Measurements from ENCODE around the gene LONP2. TPM values are rescaled to one million over a fixed set of nuclear protein-coding genes. Genes with fewer than 3 reads are reported as not detected.
"Not testable (repeated sequence)": the region's sequence is repeated elsewhere in the genome, so short reads cannot be mapped to it uniquely, and the experiment has no call there.

The LONP2 gene
- polyA plus RNA-seq, 1 donor: 90.4 TPM

DNA sequence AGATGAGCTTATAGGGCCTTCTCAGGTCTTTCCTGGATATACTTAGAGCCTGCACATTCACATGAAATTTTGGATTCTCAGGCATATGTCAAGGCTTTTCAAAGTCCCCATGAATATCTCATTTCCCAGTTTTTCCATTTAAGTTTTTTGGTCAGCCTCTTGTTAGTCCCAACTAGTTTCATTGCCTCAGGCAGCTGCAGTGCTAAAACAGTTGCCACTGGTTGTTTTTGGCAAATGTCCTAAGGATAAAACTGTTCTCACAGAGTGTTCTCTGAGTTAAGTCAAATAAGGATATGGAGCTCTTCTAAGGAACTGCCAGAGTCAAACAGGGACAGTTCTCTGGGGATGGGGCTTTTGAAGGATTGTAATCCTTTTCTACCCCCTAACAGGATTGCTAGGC lies 43.1 kb downstream of the LONP2 start:
- no peak for DNase-seq

DNA sequence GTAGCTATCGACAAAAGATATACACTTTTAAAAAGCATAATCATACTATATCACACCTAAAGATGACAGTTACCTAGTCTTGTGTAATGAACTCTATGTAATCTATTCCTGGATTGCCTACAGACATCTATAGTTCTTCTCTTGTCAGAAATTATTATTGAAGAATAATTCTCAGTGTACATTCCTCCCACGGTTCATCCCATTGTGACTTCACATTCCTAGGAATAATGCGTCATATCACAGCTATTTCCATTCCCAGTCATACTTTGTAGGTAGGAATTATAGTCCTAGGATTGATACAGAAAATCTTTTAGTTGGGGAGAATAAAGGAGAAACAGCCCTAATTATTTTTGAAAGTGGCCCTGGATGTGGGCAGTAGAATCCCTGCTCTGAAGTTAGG lies 47.2 kb downstream of the LONP2 start:
- no peak for DNase-seq

GRCh38 chr16:48291754-48292153 lies 47.7 kb downstream of the LONP2 start:
- DNase-seq: no peak

GRCh38 chr16:48292452-48292851 lies 48.4 kb downstream of the LONP2 start:
- DNase-seq: no peak

DNA sequence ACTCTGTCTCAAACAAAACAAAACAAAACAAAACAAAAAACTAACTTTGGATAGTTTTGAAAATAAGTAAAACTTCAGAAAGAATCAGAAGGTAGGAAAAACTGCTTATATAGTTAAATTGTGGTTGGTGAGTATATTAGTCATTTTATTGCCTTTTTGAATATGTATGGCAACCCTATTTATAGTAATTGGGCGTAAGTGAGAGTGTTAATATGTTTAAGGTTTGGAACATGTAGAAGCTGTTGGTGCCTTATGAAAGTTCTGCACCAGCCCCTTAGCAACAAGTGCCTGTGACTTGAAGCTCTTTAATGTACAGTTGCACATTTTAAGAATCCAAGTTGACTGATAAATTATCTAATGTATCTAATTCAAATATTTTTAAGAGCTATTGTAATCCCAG lies 50.6 kb downstream of the LONP2 start:
- DNase-seq: no peak

- no peak for DNase-seq
Observed at GRCh38 chr16:48295488-48296281, 51.6 kb downstream of the LONP2 start.

- no peak for DNase-seq
Observed at GRCh38 chr16:48299471-48299870, 55.4 kb downstream of the LONP2 start.

DNA sequence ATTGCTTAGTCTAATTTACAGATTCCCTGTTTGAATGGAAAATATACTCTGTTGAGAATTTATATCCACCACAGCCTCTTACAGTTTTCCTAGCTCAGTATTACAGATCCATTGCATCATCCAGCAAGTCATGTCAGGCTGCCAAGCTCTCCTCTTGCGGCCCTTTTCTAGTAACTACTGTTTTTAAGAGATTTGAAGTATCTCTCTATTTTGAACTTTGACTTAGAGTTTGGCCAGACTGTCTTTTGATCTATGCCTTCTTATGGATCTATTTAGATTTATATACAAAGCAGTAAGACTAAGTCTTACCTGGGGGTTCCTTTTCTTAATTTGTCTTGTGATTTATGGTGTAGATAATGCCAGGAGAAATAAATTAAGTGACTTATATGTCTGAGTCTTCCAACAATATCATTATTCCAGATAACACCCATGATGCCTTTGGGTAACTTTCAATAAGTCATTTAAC lies 56.3 kb downstream of the LONP2 start:
- DNase-seq: no peak

DNA sequence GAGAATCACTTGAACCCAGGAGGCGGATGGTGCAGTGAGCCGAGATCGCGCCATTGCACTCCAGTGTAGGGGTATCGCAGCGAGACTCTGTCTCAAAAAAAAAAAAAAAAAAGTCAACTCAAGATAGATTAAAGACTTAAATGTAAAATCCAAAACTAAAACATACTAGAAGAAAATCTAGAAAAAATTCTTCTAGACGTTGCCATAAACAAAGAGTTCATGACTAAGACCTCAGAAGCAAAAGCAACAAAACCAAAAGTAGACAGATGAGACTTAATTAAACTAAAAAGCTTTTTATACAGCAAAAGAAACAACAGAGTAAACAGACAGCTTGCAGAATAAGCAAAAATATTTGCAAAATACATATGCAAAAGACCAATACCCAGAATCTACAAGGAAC lies 64.4 kb downstream of the LONP2 start:
- DNase-seq: no peak

GRCh38 chr16:48310908-48311641 lies 67.0 kb downstream of the LONP2 start:
- no peak for DNase-seq

DNA sequence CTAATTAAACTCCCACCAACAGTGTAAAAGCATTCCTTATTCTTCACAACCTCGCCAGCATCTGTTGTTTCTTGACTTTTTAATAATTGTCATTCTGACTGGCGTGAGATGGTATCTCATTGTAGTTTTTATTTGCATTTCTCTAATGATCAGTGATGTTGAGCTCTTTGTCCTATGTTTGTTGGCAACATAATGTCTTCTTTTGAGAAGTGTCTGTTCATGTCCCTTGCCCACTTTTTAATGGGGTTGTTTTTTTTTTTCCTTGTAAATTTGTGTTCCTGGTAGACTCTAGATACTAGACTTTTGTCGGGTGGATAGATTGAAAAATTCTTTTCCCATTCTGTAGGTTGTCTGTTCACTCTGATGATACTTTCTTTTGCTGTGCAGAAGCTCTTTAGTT lies 69.8 kb downstream of the LONP2 start:
- not testable (repeated sequence) for DNase-seq

DNA sequence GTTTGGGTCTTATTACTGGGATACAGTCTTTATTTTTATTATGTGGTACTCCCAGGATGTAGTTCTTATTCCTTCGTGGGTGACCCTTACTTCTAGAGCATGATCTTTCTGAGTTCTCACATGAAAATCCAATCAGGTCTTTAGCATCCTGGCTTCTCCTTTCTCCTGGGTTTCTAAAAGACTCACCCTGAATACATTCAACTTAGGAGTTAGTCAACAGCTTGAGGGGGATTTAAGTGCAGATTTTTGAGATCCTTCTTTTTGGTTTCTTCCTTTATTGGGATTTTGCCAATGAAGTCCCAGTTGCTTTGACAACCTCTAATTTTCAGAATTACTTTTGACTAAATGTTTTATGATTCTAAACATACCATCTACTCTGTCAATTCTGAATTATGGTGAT lies 72.9 kb downstream of the LONP2 start:
- DNase-seq: no peak

GRCh38 chr16:48317614-48318315 lies 73.7 kb downstream of the LONP2 start:
- DNase-seq: no peak

GRCh38 chr16:48318630-48319029 lies 74.5 kb downstream of the LONP2 start:
- DNase-seq: no peak

DNA sequence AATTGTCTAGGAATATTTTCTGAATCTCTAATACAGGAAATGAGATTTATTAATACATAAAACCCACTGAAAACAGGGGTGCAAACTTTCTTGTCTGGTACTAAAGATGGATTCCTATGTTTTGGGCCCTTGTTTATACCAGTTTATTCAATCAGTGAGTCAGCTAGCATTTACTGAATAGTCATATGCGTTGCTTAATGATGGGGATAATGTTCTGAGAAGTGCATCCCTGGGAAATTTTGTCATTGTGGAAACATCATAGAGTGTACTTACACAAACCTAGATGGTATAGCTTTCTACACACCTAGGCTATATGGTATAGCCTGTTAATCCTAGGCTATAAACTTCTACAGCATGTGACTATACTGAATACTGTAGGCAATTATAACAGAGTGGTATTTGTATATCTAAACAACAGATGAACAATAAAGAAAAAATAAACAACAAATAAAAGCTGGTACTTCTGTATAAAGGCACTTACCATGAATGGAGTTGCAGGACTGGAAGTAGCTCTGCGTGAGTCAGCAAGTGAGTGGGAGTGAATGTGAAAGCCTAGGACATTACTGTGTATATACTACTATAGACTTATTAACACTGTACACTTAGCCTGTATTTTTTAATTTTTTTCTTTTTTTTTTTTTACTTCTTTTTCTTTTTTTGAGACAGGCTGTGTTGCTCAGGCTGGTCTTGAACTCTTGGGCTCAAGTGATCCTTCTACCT lies 77.4 kb downstream of the LONP2 start:
- DNase-seq: no peak

DNA sequence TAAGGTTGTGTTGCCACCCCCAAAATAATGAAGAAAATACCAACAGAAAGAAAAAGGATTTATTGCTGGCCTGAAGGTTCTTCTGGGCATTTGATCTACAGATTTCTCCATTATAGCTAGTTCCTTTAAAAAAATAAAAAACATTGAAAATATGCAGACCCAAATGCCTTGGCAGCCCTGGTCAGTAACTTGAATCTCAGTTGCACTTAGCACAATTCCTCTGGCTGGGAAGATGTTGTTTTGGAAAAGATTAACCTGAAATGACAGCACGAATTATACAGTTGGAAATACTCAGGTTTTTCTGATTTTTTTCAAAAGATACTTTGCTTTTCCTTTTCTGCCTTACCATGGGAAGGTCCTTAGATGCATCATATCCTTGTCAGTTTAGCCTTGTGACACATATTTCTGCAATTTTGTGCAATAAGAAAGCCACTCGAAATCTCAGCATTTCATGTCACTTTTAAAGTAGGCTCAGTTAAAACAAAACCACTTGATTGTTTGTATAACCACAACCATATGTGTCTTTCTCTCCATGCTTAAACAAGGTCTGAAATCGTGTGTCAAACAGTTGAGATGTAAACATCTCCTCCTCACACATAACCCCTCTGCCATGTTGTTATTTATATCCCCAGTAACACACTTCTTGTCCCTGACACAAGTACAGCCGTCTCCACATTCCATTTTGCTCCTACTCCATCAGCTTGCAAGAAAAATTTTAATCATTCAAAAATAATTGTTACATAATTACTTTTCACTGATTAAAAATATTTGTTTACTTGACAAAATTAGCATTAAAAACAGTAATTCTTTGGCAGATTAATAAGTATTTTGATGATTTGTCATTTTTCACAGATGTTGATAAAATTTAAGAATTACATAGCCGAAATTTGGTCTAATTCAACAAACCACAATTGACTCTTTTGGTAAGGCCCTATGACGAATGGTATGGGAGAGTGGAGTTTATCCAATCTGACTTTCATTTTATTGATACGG lies 80.0 kb downstream of the LONP2 start:
- DNase-seq: no peak

DNA sequence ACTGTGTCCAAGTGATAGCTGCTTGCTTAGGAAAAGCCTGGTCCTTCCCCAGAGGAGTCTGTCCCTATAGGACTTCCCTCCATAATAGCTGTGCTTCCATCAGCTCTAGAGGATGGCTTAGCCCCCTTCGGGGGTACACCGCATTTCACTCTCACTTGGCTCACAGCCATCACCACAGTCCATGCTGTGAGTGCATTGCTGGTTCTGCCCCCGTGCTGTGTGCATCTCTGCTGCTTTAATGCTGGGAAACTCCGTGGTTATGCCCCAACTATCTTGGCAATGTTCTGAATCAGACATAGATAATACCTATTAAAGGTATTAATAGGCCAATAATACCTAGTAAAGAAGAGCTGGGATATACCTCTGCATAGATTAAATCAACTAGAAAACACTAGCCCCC lies 82.8 kb downstream of the LONP2 start:
- DNase-seq: no peak

DNA sequence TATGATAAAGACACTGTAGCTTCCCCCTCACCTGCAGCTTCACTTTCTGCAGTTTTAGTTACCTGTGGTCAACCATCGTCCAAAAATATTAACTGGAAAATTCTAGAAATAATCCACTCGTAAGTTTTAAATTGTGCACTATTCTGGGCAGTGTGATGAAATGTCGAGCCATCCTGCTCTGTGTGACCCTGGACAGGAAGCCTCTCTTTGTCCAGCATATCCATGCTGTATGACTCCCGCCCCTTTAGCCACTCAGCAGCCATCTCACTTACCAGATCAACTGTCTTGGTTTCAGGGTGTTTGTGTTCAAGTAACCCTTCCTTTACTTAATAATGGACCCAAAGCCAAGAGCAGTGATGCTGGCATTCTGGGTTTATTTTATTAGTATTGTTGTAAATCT lies 85.0 kb downstream of the LONP2 start:
- no peak for DNase-seq

- no peak for DNase-seq
Observed at GRCh38 chr16:48330189-48330840, 86.2 kb downstream of the LONP2 start.

- no peak for DNase-seq
Observed at GRCh38 chr16:48330841-48331192, 86.7 kb downstream of the LONP2 start.

- DNase-seq: no peak
Observed at GRCh38 chr16:48332978-48333377, 88.9 kb downstream of the LONP2 start.
